Ishikawa (cell line): ENCODE measurements around the gene CHRDL2.

Source experiments
- CREB1 ChIP-seq: IDR thresholded peaks from 2 replicates; pipeline ENCODE4 v1.6.1; 2012; ENCODE audit warnings: low read depth
- EP300 ChIP-seq: IDR thresholded peaks from 2 replicates; pipeline ENCODE4 v1.6.1; 2012; ENCODE audit warnings: borderline replicate concordance
- RAD21 ChIP-seq: IDR thresholded peaks from 2 replicates; pipeline ENCODE4 v1.6.1; 2012; ENCODE audit warnings: low read depth
- TAF1 ChIP-seq: IDR thresholded peaks from 2 replicates; pipeline ENCODE4 v1.6.1; 2012; ENCODE audit warnings: low read depth, mild to moderate bottlenecking
- TCF12 ChIP-seq: IDR thresholded peaks from 2 replicates; pipeline ENCODE4 v1.6.1; 2012; ENCODE audit warnings: low read depth
- YY1 ChIP-seq: IDR thresholded peaks from 2 replicates; pipeline ENCODE4 v1.6.1; 2012; ENCODE audit warnings: low read depth
- ZBTB7A ChIP-seq: IDR thresholded peaks from 2 replicates; pipeline ENCODE4 v1.6.1; 2012; ENCODE audit warnings: low read depth
- TF ChIP-seq, protein P1 (sequence below): IDR thresholded peaks from 2 replicates; pipeline ENCODE4 v1.6.1; 2012
- TF ChIP-seq, protein P2 (sequence below): IDR thresholded peaks from 2 replicates; pipeline ENCODE4 v1.6.1; 2012; ENCODE audit warnings: low read depth, mild to moderate bottlenecking

DNA sequence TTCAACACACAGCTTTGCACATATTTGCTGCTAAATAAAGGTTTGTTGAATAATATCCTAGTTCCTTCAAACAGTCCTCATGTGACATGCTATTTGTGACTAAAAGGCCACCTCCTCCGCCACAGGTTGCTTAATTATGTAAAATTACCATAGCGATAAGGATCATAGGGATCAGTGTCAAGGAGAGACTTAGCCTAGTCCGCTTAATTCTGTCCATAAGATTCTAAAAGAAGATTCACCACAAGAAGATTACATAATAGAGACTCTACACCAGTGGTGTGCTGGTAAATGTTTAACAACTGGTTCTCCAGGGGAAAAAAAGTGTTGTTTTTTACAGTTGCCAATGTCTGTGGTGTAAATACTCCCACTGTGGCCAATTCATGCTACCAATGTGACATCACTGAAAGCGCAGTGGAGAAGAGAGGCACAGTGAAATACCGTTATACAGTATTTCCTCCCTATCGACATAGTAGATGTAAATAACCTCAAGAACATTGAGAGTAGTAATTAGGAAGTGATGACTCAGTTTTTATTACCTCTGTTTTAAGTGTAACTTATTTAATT, 4.2 kb upstream of the CHRDL2 start:
- no peak for TF ChIP-seq YY1
- no peak for TF ChIP-seq RAD21
- TF ChIP-seq CREB1: no peak
- no peak for TF ChIP-seq TAF1
- TF ChIP-seq, protein P1, sequence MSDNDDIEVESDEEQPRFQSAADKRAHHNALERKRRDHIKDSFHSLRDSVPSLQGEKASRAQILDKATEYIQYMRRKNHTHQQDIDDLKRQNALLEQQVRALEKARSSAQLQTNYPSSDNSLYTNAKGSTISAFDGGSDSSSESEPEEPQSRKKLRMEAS: no peak
- TF ChIP-seq TCF12: no peak
- TF ChIP-seq EP300: no peak
- TF ChIP-seq, protein P2, sequence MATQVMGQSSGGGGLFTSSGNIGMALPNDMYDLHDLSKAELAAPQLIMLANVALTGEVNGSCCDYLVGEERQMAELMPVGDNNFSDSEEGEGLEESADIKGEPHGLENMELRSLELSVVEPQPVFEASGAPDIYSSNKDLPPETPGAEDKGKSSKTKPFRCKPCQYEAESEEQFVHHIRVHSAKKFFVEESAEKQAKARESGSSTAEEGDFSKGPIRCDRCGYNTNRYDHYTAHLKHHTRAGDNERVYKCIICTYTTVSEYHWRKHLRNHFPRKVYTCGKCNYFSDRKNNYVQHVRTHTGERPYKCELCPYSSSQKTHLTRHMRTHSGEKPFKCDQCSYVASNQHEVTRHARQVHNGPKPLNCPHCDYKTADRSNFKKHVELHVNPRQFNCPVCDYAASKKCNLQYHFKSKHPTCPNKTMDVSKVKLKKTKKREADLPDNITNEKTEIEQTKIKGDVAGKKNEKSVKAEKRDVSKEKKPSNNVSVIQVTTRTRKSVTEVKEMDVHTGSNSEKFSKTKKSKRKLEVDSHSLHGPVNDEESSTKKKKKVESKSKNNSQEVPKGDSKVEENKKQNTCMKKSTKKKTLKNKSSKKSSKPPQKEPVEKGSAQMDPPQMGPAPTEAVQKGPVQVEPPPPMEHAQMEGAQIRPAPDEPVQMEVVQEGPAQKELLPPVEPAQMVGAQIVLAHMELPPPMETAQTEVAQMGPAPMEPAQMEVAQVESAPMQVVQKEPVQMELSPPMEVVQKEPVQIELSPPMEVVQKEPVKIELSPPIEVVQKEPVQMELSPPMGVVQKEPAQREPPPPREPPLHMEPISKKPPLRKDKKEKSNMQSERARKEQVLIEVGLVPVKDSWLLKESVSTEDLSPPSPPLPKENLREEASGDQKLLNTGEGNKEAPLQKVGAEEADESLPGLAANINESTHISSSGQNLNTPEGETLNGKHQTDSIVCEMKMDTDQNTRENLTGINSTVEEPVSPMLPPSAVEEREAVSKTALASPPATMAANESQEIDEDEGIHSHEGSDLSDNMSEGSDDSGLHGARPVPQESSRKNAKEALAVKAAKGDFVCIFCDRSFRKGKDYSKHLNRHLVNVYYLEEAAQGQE: no peak
- TF ChIP-seq ZBTB7A: no peak
